ENCODE data around the gene CCBE1.

Gene CCBE1

GRCh38 chr18:59663096-59663495 lies 34.1 kb downstream of the CCBE1 start:
- TF ChIP-seq CTCF (IDR thresholded peaks at IDR 0.05; ENCODE audit: control insufficient read depth, extremely low read depth, insufficient read depth): no peak
- H3K4me3 ChIP-seq (ENCODE audit: low read depth, low read length): no peak overlapping the region
- no peak for DNase-seq (ENCODE audit: low read depth)

GRCh38 chr18:59661891-59662701 lies 35.1 kb downstream of the CCBE1 start:
- DNase-seq (ENCODE audit: low read depth): no peak
- no peak for TF ChIP-seq CTCF (IDR thresholded peaks at IDR 0.05; ENCODE audit: control insufficient read depth, extremely low read depth, insufficient read depth)

GRCh38 chr18:59660786-59661743 lies 36.2 kb downstream of the CCBE1 start:
- no peak overlapping the region for H3K4me3 ChIP-seq (ENCODE audit: low read depth, low read length)
- no peak for DNase-seq (ENCODE audit: low read depth)
- no peak for TF ChIP-seq CTCF (IDR thresholded peaks at IDR 0.05; ENCODE audit: control insufficient read depth, extremely low read depth, insufficient read depth)

More at GRCh38 chr18:59661891-59662701, 35.1 kb downstream of the CCBE1 start:
- no peak overlapping the region for H3K4me3 ChIP-seq (ENCODE audit: low read depth, low read length)

GRCh38 chr18:59660366-59660765 lies 36.9 kb downstream of the CCBE1 start:
- no peak for DNase-seq (ENCODE audit: low read depth)
- no peak overlapping the region for H3K4me3 ChIP-seq (ENCODE audit: low read depth, low read length)
- no peak for TF ChIP-seq CTCF (IDR thresholded peaks at IDR 0.05; ENCODE audit: control insufficient read depth, extremely low read depth, insufficient read depth)

GRCh38 chr18:59659508-59660170 lies 37.6 kb downstream of the CCBE1 start:
- no peak for TF ChIP-seq CTCF (IDR thresholded peaks at IDR 0.05; ENCODE audit: control insufficient read depth, extremely low read depth, insufficient read depth)
- no peak overlapping the region for H3K4me3 ChIP-seq (ENCODE audit: low read depth, low read length)
- DNase-seq (ENCODE audit: low read depth): no peak

GRCh38 chr18:59658941-59659340 lies 38.3 kb downstream of the CCBE1 start:
- no peak for TF ChIP-seq CTCF (IDR thresholded peaks at IDR 0.05; ENCODE audit: control insufficient read depth, extremely low read depth, insufficient read depth)
- no peak for DNase-seq (ENCODE audit: low read depth)
- no peak overlapping the region for H3K4me3 ChIP-seq (ENCODE audit: low read depth, low read length)
